GM21526 (cell line): Measurements from ENCODE around the gene C2orf68.
A peak's percentile ranks its signal among the peaks of the same experiment; 100 is the strongest.
"Not testable (repeated sequence)": the region's sequence is repeated elsewhere in the genome, so short reads cannot be mapped to it uniquely, and the experiment has no call there.

ENCODE experiments used
- ATAC-seq: cut with Tn5 transposase; IDR thresholded peaks from one replicate; pipeline ENCODE4 v1.9.1; 2021; ENCODE audit warnings: moderate library complexity; ENCODE audit not compliant: unreplicated experiment, low FRiP score

Gene C2orf68

DNA sequence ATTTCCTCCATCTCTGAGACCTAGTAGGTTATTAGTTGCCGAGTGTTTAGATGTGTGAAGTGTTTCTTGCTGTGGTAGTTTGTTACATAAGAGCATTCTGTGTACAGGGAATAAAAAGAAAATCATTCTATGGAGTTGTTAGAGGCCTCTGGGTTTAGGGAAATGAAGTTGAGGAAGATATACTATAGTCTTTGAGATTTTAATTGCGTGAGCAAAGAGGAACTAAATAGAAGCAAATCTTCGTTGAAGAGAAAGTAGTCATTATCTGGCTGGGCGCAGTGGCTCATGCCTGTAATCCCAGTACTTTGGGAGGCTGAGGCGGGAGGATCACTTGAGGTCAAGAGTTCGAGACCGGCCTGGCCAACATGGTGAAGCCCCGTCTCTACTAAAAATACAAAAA, 23.1 kb upstream of the C2orf68 start:
- ATAC-seq = no peak

DNA sequence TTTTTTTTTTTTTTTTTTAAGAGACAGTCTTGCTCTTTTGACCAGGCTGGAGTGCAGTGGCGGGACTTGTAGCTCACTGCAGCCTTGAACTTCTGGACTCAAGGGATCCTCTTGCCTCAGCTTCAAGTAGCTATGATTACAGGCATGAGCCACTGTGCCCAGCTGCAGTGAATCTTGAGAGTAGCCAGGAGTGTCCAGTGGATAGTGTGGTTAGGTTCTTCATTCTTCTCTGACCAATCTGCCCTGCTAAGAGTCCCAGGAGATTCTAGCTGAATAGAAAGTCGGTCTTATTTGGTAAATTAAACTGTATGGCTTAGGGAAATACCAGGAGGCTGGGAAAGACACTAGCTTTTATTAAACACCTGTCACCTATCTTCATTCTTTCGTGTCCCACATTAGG, 19.4 kb upstream of the C2orf68 start:
- no peak for ATAC-seq

DNA sequence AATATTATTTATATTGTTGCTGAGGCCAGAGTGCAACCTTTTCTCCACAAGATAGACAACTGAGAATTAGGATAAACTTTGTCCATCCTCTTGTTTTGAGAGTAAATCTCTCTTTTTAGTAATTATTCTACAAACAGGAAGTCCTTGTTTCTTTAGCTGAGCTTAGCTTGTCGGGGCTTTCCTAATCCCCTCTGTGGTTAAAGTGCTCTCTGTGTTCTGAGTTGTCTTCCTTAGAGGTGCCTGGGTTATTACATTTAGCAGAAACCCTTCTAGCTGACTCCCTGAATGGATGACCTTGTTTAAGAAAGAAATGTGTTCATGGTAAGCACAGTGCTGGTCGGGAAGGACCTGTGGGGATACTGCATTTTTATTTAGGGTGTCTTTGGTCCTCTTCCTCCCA, 16.8 kb upstream of the C2orf68 start:
- ATAC-seq = no peak

DNA sequence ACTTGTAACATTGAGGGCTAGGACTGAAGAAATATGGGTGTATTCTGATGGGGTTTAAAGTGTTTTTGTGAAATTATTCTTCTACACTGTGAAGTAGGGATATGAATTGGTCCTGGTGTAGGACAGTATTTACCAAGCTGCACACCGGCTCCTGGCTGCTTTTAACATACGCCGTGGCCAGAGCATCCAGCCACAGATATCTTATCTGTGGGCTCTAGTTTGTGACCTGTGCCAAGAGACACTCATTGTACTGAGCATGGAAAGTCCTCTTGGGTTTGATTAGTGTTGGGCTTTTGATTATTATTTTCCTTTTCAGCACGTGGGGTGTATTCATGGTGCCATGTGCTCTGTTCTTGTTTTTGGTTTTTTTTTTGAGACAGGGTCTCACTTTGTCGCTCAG, 12.1 kb upstream of the C2orf68 start:
- no peak for ATAC-seq

DNA sequence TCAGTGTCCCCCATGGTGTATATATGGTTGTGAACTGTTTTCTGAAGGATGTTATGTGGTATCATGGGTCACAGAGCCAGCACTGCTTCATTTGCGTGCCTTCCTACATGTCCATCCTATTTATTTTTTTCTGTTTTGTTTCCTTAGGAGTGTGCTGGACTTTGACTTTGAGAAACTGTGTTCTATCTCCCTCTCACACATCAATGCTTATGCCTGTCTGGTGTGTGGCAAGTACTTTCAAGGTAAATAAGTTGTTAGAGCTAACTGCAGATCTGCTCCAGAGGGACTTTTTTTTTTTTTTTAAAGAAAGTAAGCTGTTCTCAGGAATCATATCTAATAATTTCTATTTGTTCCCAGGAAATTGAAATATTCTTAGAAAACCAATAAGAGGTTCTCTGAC, 9.5 kb upstream of the C2orf68 start:
- ATAC-seq = no peak

DNA sequence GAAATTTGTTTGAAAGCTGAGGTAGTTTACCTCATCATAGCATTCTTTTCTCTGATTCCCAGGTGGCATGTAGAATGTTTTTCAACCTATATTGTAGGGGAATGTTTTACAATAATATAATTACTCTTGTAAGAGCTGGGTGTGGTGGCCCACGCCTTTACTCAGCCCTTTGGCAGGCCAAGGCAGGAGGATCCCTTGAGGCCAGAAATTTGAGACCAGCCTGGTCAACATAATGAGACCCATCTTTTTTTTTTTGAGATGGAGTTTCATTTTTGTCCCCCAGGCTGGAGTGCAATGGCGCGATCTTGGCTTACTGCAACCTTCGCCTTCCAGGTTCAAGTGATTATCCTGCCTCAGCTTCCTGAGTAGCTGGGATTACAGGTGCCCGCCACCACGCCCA, 7.8 kb upstream of the C2orf68 start:
- no peak for ATAC-seq

DNA sequence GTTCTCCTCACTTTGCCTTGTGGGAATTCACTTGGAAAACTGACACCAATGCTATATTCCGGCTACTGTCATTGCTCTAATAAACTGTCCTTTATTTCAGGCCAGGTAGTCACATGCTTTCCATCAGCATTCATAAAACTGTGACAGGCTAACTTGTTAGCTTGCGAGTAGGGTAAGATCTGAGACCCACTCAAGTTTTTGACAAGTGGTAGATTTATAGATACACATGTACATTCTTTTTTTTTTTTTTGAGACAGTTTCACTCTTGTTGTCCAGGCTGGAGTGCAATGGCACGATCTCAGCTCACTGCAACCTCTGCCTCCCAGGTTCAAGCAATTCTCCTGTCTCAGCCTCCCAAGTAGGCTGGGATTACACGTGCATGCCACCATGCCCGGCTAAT, 5.9 kb upstream of the C2orf68 start:
- not testable (repeated sequence) for ATAC-seq

DNA sequence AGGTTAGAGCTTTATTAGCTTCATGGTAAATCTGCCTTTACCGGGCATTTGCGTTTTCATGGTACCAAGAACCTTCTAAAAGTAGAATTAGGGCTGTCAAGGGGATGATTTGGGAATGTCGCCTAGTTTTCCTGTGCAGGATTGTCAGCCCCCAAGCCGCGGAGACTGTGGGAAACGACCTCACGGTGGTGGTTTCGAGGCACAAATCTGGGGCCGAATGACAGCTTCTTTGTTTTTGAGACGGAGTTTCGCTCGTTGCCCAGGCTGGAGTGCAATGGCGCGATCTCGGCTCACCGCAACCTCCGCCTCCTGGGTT, 3.5 kb upstream of the C2orf68 start:
- ATAC-seq = no peak

DNA sequence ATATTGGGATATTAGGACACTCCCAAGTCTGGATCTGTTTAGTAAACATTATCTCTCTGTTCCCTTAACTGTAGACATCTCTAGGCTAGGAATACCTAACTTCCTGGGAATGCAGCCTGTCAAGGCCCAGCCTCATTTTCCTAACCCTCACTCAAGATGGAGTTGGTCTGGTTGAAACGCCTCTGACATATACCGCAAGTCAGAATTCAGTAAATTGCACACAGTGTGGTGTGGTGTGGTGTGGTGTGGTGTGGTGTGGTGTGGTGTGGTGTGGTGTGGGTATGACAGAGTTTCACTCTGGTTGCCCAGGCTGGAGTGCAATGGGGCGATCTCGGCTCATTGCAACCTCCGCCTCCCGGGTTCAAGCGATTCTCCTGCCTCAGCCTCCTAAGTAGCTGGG, 2.9 kb upstream of the C2orf68 start:
- ATAC-seq = not testable (repeated sequence)

DNA sequence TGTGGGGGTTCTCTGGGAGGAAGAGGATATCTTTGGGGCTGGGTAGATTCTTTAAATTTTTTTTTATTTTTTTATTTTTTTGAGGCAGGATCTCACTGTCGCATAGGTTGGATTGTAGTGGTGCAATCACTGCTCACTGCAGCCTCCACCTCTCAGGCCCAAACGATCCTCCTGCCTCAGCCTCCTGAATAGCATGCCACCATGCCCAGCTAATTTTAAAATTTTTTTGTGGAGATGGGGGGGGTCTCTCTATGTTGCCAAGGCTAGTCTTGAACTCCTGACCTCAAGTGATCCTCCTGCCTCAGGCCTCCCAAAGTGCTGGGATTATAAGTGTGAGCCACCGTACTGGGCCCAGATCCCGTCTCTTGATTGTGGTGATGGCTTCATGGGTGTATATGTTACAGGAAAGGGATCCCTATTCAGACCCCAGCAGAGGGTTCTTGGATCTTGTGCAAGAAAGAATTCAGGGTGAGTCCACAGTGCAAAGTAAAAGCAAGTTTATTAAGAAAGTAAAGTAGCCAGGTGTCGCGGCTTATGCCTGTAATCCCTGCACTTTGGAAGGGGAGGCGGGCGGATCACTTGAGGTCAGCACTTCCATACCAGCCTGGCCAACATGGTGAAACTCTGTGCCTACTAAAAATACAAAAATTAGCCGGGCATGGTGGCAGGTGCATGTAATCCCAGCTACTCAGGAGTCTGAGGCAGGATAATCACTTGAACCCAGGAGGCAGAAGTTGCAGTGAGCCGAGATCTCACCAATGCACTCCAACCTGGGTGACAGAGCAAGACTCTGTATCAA, 2.0 kb upstream of the C2orf68 start:
- ATAC-seq = no peak

DNA sequence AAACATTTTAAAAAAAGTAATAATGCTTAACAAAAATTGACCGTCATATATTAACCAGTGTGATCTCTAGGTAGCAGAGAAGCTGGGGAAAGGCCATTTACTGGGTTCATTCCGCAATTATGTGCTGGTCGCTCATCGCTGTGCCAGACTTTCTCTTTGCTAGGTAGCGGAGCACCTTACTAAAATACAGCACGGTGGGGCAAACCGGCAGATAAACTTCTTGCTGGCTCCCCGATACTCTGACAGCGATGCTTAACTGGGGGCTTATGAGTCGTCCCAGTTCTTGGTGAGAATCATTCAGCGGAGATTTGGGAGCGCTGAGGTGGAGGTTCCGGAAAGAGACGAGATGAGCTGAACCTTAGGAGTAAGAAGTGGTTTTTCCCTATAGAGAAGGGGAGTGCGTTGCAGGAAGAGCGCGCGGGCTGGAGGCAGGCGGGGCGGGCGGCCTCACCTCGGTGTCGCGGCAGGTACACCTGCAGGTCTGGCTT, 605 bp downstream of the C2orf68 start:
- no peak for ATAC-seq

DNA sequence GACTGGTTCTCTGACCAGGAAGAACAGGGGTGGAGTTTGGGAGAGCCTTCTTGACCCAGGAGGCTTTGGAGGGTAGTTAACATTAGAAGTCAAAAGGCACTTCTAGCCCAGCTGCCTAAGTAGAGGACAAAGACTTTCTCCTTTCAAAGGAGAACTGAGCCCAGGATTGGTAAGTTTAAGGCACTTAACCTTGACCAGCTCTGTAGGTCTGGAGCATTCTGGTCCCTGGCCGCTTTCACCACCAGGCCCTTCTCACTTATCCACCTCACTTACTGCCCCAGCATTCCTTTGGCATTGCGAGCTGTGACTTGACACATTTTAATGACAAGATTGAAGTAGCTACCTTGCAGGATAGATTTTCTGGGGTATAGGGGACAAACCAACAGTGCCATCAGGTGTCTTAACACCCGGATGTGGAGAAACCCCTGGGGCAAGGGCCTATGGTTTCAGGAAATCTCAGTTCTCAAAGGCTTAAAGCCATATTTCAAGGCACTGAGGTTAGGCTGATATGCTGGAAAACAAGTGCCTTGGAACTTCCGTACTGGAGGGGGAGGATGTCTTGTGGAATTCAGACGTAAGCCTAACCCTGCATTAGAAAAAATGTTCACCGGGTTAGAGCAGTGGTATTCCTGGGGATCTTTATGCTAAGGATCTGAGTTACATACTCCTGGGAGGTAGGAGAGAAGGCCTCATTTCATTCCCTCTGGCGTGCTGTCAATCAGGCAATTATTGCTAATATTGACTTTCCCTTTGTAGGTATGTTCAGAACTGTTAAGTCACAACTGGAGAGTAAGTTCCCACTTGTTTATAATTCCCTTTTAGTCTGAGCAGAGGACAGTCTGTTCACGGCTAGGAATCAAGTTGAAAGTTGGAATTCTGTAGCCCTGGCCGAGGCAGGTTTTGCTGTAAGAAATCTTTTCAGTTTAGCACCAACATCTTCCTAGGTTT, 4.3 kb downstream of the C2orf68 start:
- no peak for ATAC-seq

DNA sequence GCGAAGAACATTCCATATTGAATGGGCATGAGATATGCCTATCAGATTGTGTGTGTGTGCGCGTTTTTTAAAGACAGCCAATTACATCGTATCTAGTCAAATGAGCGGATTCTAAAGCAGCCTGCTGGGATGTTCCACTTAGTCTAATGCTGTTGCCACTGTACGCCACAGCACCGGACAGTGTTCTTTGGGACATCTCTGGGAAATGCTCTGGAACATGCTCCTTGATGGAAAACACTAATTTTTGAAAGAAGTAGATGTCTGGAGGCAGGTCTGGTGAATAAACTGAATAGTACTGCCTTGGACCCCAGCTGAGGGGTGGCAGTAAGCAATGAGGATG, 5.8 kb downstream of the C2orf68 start:
- ATAC-seq = no peak

DNA sequence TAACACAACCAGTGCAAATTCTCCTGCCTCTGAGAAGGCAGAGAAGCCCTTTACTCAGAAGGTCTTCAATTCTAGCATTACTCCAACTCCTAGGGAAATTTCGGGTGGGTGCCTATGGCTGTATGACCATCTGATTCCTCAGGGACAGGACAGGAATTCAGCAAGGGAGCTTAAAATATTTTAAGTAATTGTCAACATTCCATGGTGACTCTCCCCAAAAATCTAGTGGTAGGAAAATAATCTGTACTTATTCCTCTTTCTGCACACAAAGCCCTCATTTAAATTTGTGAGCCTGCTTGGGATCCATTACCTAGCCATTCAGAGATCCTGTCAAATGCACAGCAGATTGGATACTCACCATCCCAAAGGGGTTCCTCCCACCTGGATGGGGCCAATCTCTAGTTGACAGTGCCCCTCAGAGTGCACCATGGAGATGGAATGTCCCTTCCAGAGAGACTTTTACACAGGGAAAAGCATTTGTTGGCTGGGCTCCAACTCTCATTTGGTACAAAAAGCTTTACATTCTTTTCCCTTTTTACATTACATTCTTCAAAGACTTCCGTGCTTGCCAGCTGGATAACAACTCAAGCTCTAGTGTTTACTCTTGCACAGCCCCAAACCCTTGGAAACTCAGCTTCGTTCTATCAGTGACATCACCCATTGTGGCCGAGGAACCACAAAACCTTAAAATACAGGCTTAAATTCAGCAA, 6.3 kb downstream of the C2orf68 start:
- ATAC-seq = no peak

DNA sequence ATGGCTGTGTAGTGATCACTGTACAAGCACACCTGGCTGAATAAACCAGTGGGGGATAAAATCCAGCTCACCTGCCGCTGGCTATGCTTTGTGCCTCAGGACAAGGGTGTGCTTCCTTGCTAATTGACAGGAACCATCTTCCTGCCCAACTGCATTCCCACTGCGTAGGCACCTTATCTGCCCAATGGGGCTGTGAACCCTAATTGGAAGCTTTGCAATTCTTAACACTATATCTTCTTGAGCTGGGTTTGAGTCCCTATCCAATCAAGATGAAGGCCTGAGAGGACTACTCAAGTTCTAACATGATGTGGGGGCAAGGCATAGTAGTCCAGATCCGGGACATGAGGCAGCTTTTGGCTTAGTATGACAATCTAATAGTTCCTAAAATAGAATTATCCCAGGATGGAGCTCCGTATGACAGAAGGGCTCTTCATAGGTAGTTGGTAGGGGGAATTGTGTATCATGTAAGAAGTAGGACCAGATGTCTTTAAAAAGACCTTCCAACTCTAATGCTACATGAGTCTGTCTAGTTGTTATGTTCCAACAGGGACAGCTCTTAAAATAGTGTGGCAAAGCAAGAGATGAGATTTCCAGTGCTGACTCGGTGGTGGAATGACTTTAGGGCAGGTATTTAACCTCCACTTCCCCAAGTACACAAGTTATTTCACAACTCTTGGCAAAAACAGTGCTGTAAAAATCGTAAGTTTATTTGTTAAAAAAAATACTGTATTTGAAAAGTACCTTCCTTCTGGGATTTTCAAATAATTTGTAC, 7.1 kb downstream of the C2orf68 start:
- no peak for ATAC-seq

DNA sequence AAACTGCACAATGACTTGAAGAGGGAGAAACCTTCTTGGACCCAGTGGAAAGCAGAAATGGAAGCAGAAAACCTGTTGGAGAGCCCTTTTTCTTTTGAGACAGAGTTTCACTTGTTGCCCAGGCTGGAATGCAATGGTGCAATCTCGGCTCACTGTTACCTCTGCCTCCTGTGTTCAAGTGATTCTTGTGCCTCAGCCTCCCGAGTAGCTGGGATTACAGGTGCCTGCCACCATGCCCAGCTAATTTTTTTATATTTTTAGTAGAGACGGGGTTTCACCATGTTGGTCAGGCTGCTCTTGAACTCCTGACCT, 7.8 kb downstream of the C2orf68 start:
- ATAC-seq = not testable (repeated sequence)

DNA sequence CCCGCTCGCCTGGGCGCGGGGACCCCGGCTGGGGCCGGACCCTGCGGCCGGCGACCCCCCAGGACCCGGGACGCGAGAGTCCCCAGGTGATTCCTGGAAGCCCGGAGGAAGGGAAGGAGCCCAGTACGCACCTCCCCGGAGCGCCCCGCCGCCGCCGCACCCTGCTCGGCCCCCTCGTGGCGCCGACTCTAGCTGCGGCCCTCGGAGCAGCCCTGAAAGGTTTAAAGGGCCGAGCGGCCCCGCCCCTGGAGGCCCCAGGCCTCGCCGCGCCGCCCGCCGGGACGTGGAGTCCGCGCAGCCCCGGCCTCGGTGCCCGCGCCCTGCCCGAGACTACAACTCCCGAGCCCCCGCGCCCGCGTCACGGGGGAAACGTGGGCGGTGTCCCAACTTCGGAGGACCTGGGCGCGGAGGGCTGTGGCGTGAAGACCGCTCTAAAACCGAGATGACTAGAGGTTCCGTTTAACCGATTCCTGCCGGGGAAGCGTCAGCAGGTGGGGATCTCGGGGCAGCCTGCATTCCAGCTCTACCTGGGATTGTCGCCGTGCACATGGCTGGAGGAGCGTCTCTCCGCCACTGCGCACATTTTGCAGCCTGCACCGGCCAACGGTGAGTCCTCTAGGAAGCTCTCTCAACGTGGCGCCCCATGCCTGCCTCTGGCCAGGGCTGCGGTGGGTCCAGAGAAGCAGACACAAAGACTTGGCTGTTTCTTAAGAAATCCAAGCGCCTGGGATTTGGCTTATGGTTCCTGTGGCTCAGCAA, 9.2 kb downstream of the C2orf68 start, which contains the start of gene TMEM150A:
TSS of gene TMEM150A (minus strand) at position 223 of the 759 bp plus-strand sequence. CDS start 750 bp downstream, outside the sequence.
- ATAC-seq = peak; percentile 88

DNA sequence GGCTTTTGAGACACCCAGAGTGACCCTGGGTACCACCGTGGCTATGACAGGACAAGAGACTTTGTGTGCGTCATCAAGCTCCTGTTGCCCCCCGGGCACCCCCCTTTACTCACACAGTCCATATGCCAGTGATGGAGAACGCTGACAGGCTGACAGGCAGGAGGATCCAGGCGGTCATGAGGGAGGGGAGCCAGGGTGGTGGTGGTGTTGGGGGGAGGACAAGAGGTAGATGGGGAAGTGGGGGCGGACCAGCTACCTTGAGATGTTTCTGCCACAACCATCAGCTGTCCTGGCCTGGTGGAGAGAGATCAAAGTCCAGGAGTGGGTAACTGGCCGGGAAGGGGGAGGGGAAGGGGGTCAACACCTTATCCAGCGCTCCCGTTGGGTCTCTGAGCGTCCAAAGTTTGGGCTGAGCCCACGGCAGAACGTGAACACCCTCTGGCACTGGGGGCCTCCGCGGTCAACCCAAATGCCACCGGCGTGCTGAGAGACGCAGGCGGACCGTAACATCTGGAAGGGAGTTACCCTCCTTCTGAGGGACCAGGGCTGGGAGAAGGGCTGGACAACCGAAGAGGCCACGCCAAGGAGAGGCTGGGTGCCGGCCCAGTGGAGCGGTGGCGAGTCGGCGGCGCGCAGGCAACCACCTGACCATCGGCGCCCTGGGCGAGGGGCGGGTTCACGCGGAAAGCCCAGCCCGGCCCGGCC, 9.9 kb downstream of the C2orf68 start:
- peak; percentile 31 for ATAC-seq
